Epithelial cell of prostate (primary cell): Measurements from ENCODE around the gene NEU3.
"Not testable (repeated sequence)": the region's sequence is repeated elsewhere in the genome, so short reads cannot be mapped to it uniquely, and the experiment has no call there.

Experiments used
- DNase-seq: peaks from one replicate; pipeline ENCODE4 v3.0.0-alpha.2; 2011; ENCODE audit warnings: low read depth, low spot score
- H3K27ac ChIP-seq: fragments of 450-650 bp; 2 replicates; pipeline ENCODE4 v1.5.1; 2017; ENCODE audit warnings: mild to moderate bottlenecking

The NEU3 gene

DNA sequence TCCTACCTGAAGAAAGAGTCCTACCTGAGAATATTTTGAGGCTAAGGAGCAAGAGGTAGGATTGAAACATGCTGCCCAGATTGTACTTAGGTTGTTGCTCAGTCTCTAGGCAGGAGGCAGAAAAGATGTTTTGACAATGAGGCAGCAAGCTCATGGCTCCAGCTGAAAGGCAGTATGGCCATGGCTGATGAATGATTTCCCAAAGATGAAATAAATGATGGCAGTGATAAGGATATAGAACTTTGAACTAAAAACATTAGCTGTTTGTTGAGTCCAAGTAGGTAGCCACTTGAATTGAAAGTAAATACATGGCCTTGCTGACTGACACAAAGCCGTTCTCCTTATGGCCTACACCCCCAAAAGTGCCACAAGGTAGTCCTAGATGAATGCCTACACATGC, 6.8 kb upstream of the NEU3 start:
- no peak for DNase-seq

DNA sequence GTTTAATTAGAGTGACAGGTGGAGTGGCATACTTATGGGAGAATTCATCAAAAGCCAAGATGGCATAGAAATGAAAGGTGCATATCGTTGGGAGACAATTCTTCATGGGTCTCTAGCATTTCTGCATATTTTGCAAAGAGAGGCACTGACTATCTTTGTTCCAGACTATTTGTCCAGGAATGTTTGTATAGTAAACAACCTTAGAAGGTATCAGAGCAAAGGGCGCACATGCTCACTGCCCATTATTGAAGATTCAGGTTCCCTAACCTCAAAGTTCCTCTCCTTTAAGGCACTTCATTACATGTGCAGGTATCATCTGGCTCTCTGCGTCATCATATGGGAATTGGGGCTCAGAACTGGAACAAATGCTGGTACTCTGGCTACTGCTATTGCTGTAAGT, 4.7 kb upstream of the NEU3 start:
- no peak for DNase-seq

More for the DNA sequence above, 6.8 kb upstream of the NEU3 start:
- no peak overlapping the region for H3K27ac ChIP-seq

DNA sequence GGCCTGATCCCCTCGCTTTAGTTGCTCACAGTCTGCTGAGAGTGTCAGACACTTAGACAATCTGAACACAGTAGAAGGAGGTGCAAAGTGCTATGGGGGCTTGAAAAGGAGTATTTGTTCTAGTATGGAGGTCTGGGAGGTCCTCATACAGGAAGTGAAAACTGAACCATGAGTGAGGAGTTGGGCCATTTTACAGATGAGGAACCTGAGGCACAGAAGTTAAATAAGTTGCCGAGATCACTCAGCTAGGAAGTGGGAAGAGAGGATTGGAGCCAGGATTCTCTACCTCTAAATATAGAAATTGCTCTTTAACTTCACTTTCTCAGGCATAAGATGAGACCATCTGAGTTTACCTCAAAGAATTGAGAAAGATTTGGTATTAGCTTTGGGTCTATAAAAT, 4.0 kb upstream of the NEU3 start:
- DNase-seq = no peak

More for the DNA sequence above, 4.7 kb upstream of the NEU3 start:
- H3K27ac ChIP-seq = no peak overlapping the region

DNA sequence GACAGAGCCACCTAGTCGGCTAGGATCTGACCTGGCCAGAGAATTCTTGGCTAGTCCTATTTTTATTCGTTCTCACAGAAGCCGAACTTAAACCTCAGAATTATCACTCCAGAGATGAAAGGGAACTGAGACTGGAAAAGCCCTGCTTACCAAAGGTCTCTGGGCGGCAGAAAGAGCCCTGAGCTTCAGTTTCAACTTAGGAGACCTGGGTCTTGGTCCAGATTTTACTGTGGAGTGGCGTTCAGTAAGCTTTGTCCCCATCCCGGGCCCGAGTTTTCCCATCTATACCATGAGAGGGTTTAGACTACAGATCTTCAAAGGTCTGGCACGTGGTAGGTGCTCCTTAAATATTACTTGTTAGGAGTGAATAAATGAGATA, 516 bp downstream of the NEU3 start:
- H3K27ac ChIP-seq = peak overlapping the region; percentile 52
- no peak for DNase-seq

More for the DNA sequence above, 4.0 kb upstream of the NEU3 start:
- no peak overlapping the region for H3K27ac ChIP-seq

DNA sequence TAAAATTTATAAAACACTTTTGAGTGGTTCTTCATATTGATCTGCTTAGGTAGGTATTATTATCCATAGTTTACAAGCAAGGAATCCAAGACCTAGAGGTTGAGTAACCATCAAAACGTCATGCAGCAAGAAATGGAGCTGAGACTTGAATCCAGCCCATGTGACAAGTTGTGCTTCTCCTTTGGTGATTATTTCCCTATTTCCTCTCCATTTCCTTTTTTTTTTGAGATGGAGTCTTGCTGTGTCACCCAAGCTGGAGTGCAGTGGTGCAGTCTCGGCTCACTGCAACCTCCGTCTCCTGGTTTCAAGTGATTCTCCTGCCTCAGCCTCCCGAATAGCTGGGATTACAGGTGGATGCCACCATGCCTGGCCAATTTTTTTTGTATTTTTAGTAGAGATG, 1.4 kb downstream of the NEU3 start:
- not testable (repeated sequence) for H3K27ac ChIP-seq, DNase-seq

DNA sequence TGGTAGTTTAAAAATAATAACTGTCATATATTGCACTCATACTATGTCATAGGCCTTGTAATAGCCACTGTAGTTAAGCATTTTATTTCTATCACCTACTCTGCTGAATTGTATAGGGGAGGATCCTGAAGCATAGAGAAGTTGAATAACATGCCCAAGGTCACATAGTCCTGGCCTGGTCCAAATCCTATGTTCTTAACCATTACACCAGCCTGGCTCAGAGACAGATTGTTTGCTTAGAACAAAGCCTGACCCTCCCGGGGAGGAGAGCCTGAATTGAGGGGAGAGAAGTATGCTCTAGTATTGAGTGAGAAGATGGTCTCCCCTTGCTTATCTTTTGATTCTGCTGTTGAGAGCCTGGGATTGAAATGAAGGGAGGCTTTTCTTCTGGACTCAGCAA, 2.2 kb downstream of the NEU3 start:
- H3K27ac ChIP-seq = no peak overlapping the region
- DNase-seq = no peak

DNA sequence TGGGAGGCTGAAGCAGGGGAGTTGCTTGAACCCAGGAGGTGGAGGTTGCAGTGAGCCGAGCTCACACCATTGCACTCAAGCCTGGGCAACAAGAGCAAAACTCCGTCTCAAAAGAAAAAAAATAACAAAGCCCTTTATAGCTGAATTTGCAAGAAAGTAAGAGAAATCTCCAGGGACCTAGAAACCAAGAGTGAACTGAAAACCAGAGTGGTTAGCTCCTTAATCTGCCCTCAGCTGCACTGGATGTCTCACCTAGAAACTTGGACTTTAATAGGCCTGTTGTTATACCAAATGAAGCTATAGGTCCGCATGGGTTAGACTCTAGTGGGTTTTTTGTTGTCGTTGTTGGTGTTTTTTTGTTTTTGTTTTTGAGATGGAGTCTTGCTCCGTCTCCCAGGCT, 4.1 kb downstream of the NEU3 start:
- no peak overlapping the region for H3K27ac ChIP-seq
- DNase-seq = no peak

DNA sequence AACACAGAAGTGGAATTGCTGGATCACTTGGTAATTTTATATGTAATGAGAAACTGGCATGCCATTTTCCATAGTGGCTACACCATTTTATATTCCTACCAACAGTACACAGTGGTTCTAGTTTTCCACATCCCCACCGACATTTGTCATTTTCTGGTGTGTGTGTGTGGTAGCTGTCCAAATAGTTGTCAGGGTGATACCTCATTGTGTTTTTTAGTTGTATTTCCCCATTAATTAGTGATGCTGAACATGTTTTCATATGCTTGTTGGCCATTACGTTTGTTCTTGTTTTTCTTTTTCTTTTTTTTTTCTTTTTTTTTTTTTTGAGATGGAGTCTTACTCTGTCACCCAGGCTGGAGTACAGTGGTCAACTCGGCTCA, 12.2 kb downstream of the NEU3 start:
- H3K27ac ChIP-seq = no peak overlapping the region
- DNase-seq = no peak

DNA sequence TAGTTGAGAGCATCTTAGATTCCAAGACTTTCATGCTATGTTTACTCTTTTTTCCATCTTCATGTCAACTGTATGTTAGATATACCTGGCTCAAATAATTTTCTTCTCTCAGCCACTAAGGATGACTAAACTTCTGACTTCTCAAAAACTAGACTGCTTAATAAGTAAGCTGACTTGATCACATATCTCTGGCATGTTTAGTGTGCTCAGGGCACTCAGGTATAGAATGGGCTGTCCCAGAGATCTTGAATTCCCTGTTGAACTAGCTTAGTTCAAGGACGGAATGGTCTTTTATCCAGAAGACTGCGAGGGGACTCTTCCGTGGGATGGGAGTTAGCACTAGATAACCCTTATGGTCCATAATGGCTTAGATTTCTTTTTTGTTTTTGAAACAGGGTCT, 13.0 kb downstream of the NEU3 start:
- H3K27ac ChIP-seq = no peak overlapping the region
- DNase-seq = no peak

DNA sequence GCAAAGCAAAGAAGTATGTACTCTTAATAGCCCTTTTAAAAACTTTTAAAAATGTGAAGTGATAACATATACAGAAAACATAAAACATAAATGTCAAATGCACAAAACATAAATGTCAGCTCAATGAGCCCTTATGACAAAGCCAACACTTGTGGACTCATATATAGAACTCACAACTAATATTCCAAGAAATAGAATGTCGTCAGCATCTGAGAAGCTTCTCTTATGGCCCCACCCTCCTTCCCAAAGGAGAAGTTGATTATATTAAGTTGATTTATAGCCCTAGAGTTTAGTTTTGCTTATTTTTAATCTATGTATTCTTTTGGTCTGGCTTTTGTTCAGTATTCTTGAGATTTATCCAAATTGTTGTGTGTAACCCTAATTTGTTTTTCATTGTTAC, 13.8 kb downstream of the NEU3 start:
- no peak overlapping the region for H3K27ac ChIP-seq
- DNase-seq = no peak

DNA sequence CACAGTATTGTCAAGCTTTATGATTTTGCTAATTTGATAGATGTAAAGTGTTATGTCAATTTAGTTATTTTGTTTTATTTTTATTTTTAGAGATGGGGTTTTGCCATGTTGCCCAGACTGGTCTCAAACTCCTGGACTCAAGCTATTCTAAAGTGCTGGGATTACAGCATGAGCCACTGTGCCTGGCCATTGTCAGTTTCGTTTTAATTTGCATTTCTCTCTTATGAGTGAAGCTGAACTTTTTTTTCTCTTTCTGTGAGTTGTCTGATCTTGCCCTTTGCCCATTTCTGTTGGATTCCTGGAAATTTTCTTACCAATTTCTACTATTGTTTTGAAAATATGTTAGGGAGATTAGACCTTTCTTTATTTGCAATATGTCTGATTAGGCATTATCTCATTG, 15.5 kb downstream of the NEU3 start:
- H3K27ac ChIP-seq = no peak overlapping the region
- DNase-seq = no peak

DNA sequence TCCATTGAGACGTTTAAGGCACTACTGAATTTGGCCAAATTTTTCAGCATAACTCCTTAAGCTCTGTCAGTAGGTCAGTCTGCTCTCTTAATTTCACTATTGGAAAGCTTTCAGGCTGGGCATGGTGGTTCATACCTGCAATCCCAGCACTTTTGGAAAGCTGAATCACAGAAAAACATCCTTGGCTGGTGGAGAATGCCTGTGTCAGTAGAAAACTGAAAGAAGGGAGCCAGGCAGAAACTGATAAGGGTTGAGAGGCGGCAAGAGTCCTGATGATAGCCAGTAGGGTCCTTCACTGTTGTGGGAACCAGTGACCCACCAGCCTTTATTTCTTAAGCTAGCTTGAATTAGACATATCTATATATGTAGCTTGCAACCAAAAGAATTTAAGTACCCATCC, 22.6 kb downstream of the NEU3 start:
- H3K27ac ChIP-seq = no peak overlapping the region
- no peak for DNase-seq

DNA sequence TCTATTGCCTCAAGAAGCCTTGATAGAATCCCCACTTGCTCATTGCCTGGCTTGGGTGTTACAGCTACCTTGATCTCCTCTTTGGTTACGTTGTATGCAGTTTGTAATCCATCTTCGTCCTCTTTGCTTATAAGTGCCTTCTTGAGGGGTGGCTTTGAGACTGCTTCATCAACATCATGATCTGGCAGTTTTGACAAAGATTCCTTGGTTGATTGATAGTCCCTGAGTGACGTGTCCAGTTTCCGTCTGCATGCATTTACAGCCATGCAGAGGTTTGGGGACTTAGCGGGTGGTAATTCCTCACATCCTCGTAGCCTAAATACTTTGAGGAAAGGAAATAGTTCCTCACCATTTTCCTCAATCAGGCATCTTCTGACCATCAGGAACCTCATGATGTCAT, 23.1 kb downstream of the NEU3 start:
- DNase-seq = no peak
- no peak overlapping the region for H3K27ac ChIP-seq

DNA sequence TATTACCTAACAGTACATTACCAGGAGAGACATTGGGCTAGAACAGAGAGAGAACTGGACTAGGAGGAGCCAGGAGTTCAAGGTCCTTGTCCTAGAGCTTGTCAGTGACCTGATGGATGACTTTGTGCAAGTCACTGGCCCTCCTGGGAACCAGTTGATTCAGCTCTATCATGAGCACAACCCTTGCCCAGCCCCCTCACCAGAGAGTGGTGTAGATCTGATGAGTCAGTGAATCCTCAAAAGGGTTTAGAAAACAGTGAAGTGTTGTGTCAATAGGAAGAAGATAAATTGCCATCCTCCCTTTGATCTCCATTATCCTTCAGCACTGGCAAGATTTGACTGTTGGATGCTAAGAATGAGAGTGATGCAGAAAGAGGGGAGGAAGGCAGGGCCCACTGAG, 24.3 kb downstream of the NEU3 start:
- no peak overlapping the region for H3K27ac ChIP-seq
- no peak for DNase-seq

DNA sequence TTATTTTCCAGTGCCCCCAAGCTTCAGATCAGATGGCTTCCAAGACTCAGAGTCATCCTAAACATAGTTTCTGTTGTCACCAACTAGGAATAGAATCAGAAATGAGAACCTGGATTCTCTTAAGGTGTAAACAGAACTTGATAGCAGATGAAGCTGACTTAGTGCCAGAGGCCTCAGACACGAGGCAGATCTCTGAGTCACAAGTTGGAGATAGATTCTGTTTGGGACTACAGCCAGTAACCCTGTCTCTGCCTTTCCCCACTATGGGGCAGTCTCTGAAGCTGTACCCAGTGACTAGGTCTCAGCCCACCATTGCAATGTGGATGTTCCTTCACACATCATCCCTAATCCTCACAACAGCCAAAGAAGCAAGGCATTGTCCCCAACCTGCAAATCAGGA, 25.4 kb downstream of the NEU3 start:
- H3K27ac ChIP-seq = no peak overlapping the region
- DNase-seq = no peak

DNA sequence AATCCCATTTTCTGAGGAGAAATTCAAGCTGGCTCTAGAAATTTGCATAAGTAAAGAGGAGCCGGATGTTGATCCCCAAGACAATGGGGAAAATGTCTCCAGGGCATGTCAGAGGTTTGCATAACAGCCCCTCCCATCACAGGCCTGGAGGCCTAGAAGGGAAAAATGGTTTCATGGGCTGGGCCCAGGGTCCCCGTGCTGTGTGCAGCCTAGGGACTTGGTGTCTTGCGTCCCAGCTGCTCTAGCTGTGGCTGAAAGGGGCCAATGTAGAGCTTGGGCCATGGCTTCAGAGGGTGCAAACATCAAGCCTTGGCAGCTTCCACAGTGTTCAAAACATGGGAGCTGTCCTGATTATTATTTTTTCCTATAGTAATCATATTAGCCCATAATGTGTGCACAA, 30.5 kb downstream of the NEU3 start:
- not testable (repeated sequence) for DNase-seq, H3K27ac ChIP-seq

DNA sequence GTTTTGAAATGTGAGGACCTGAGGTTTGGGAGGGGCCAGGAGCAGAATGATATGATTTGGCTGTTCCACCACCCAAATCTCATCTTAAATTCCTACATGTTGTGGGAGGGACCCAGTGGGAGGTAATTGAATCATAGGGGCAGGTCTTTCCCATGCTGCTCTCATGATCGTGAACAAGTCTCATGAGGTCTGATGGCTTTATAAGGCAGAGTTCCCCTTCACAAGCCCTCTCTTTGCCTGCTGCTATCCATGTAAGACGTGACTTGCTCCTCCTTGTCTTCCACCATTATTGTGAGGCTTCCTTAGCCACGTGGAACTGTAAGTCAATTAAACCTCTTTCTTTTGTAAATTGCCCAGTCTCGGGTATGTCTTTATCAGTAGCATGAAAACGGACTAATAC, 31.6 kb downstream of the NEU3 start:
- not testable (repeated sequence) for DNase-seq, H3K27ac ChIP-seq

DNA sequence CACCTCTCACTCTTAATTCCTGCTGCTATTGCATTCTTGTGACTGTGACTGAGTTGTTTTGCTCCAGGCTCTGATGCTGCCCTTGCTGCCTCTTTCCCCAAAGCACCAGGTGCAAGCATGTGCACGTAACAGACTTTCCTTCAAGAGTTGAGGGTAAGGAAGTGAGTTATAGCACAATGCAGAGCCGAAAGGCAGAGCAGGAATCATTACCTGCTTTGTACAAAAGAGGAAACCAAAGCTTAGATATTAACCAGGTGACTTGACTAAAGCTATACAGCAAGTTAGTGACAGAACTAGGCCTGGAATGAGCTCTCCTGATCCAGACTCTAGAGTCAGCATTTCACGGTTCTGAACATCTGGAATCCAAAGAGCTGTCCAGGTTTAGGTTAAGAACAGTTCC, 33.6 kb downstream of the NEU3 start:
- H3K27ac ChIP-seq = no peak overlapping the region
- no peak for DNase-seq

DNA sequence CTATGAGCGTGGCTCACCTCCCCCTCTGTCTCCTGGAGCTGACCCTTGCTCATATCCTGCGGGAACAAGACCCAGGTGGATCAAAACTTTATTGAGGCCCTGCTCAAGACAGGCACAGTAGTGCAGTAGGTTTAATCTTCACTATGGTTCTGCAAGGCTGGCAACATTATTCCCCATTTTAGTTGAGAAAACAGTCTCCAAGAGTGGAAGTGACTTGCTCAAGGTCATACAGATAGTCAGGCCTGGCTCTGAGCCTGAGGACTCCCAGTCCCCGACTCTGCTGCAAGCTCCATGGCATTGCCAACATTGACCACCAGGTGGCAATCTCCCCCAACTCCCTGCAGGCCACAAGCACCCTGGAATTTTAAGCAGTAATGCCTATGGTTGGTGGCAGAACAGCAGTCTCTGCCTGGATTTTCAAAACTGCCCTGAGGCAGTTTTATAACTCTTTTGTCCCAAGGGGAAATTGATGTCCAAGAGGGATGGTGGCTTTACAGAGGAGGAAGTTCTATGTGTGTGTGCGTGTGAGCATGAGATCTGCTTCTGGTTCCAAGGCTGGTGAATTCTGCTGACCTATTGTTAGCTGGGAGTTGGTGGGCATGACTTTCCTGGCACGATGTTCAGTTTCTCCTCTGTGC, 34.1 kb downstream of the NEU3 start:
- no peak for DNase-seq
- no peak overlapping the region for H3K27ac ChIP-seq

DNA sequence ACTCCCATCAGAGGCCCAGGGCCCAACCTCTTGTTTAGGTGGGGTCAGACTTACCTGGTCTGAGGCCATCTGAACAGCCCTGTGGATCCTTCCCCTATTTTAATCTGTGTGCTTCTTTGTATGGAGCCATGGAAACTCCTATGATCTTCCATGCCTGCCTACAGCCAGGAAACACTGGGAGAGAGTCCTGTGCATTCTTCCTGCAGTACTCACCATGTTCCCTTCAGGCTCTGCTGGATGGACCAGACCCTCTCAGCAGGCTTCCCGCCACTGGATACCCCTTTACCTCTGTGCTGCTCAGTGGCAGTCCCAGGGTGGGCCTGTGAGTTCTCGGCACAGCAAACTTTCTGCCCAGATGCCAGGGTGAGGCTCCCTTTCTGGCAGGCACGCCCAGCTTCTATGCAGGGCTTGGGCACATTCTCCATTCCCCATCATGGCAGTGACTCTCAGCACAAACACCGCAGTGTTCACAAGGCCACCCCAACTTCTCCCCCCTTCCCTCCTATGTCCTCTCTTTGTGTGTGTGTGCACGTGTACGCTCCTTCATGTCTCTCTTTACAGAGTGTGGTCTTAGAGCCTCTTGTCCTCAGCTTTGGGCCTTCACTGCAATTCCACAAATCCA, 34.8 kb downstream of the NEU3 start:
- no peak overlapping the region for H3K27ac ChIP-seq
- no peak for DNase-seq

DNA sequence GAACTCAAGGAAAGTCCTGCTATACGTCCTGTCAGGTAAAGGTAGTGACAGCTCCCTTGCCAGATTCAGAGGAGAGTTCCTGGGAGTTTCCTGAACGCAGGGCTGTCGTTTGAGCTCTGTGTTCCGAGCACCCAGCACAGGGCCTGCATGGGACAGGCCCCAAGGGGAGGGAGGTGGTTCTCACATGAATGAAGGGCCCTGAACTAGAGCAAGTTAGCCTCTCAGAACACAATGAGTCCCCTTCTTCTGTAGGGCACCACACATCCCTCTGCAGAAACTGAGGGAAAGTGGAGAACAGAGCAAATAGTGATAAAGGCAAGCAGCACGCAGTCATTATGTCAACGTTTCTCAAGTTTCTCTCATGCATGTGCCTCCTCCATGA, 35.3 kb downstream of the NEU3 start:
- no peak for DNase-seq
- no peak overlapping the region for H3K27ac ChIP-seq

DNA sequence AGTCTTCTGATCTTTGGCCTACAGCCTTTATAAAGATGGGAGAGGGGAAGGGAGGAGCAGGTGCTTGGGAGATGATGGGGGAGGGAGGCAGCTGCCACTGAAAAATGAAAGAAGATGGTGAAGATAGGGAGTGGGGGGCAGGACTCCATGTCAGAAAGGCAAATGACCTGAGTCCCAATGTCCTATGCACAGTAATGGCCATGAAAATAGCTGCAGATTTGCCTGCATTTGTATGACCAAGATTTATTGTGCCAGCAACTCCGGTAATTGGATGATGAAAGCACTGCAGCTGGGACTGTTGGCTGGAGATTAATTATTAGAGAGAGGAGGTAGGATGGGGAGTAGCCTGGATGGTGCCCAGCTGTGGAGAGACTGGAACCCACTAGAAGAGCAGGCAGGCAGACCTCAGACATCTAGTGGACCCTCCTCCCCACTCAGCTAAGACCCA, 36.1 kb downstream of the NEU3 start:
- no peak overlapping the region for H3K27ac ChIP-seq
- no peak for DNase-seq
